T1000 (cell line): Measurements from ENCODE around the gene SLC25A45.
"Not testable (repeated sequence)": the region's sequence is repeated elsewhere in the genome, so short reads cannot be mapped to it uniquely, and the experiment has no call there.

Experiments used
- DNase-seq: peaks from one replicate; lab custom pipeline; 2025; ENCODE audit warnings: mixed read lengths; lab: John Stamatoyannopoulos, UW

The SLC25A45 gene

DNA sequence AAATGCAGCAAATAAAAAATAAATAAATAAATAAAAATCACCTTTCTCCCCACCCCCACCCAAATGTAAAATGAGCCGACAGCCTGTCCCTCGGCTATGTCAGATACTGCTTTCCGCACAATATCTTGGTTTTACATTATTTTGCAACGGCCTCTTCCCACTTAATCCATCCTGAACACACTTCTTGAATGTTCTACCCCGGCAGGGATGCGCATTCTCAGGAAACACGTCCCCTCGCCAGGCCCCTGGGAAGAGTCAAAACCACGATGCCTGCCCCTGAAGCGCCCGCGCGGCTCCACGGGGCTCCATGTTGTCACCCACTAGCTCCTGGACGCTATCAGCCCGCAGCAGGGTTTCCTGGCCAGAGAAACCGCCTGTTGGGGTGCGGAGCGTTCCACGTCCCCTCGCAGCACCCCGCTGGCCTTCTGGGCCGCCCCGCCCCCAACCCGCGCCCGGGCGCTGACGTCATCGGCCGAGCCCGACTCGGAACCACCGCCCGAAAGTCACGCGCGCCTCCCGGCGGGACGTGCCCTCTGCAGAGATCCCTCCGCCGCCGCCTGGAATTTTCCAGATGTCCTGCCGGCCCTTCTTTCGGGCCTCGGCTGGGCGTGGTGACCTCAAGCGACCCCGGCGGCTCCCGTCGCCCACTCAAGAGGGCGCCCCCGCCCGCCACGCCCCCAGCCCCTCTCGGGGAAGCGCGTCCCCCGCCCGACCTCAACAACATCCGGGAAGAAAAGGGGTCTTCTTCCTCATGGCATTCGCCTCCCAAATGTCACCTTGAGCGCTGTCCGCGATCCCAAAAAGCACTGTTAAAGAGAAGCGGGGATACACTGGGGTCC is 39.6 kb upstream of the SLC25A45 start:
- DNase-seq, result peak; percentile 95

DNA sequence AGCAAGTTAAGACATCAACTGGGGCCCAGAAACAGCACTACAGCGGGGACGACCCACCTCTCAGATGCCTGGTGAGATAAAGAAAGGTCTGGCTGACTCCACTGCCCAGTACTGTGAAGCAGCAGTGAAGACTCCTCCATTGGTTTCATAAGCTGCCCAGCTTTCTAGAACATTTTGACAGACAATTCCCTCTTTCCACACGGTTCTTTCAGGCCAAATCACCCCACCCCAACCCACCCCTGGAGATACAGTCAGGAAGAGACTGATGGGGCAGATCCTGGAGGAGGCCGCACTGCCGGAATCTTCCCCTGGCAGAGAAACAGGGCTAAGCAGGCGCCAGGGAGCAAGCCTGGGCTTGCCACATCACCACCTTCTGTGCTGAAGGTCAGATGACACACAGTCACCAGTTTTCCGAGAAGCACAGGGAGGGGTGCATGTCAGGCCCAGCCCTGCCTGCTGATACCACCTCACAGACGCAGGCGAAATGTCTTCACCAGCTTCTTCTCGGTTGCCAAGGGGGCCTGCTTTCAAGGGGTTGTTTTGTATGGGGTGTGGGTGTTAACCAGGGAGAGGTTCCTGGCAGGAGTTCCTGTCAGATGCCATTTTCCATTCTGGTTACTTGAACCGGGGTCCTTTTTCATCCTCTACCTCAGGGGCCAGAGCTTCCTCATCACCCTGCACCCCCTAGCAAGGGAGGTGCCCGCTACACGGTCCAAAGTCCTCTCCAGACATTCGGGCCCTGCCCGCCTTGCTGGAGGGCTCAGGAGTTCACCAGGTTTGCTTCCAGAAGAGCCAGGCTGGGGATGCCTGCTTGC is 38.7 kb upstream of the SLC25A45 start:
- DNase-seq, result peak; percentile 82

DNA sequence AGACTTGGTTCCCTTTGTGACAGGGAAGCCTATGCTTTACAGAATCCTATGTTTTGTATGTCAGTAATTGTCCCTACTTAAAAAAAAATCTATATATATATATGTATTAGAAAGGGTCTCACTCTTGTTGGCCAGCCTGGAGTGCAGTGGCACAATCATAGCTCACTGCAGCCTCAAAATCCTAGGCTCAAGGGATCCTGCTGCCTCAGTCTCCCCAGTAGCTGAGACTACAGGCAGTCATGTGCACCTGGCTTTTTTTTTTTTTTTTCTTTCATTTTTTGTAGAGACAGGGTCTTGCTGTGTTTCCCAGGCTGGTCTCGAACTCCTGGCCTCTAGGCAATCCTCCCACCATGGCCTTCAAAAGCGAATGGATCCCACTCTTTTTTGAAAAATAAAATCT is 38.1 kb upstream of the SLC25A45 start:
- DNase-seq, result no peak

DNA sequence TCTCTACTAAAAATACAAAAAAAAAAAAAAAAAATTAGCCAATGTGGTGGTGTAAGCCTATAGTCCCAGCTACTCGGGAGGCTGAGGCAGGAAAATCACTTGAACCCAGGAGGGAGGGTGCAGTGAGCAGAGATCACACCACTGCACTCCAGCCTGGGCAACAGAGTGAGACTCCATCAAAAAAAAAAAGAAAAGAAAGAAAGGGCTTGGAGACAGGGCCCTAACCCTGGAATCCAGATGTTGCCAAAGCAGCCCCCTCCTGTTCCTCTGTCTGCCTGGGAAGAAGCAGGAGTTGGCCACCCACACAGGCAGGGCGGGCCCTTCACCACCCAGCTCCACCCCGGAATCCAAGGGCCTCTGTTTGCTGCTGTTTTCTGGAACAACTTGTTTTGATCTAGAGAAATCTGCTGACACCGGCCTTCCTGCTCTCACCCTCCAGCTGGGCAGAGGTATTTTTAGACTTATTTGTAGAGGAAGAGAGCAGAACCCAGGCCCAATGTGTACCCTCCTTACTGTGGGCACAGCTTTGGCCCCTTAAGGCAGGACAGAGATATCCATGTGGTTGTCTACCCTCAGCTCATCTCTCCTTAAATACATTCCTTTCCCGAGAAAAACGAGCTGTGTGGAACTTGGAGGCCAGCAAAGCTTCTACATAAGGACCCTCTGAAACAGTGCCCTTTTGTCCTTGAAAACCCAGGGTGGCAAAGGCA is 37.5 kb upstream of the SLC25A45 start:
- DNase-seq, result no peak

DNA sequence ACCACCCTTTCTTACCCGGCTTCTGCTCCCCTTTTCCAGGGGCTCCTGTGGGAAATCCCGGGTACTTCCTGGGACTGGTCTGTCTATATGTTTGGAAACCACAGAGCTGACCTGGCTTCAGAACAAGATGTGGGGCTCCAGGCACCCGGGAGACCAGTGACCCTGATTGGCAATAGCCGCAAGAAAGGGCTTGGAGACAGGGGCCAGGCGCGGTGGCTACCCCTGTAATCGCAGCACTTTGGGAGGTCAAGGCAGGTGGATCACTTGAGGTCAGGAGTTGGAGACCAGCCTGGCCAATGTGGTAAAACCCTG is 37.0 kb upstream of the SLC25A45 start:
- DNase-seq, result no peak

DNA sequence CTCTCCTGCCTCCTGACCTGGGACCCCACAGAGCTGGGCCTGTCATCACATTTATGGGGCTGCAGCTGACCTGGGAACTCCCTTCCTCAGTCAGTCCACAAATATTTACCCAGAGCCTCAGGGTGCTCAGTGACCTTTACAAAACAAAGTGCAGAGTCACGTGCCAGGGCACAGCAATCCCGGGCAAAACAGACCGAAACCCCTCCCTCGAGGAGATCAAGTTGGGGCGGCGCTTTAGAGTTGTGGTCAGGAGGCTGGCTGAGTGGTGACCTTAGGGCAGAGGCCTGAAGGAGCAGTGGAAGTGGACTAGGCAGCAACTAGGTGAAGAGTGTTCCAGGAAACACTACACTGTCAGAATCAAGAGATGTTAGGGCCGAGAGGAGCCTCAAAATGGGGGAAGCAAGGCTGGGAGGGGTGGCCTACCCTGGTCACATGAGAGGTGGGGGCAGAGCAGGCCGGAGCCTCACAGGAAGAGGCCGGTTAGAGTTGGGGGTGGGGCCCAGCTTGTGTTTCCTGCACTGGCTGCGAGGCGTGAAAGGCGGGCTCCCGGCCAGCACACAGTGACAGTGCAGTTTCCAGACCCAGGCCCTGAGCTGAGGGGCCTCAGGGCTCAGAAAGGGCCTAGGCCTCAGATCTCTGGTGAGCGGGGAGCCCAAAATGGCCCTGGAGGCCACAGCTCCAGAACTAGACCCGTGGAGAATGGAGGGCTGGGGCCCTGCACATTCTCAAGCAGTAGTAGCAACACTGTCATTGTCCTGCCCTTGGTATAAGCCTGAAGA is 36.4 kb upstream of the SLC25A45 start:
- DNase-seq, result peak; percentile 95

DNA sequence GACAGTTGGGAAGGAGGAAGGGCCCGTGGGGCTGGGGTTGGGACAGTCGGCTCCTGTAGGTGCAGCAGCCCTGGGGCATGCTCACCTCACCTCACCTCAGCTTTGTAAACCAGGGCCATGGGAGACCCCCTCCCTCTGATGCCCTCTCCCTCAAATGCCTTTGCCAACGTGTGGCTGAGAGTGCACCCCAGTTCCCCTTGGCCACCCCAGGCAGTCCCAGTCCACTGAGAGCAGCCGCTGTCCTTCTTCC is 35.9 kb upstream of the SLC25A45 start:
- no peak for DNase-seq

DNA sequence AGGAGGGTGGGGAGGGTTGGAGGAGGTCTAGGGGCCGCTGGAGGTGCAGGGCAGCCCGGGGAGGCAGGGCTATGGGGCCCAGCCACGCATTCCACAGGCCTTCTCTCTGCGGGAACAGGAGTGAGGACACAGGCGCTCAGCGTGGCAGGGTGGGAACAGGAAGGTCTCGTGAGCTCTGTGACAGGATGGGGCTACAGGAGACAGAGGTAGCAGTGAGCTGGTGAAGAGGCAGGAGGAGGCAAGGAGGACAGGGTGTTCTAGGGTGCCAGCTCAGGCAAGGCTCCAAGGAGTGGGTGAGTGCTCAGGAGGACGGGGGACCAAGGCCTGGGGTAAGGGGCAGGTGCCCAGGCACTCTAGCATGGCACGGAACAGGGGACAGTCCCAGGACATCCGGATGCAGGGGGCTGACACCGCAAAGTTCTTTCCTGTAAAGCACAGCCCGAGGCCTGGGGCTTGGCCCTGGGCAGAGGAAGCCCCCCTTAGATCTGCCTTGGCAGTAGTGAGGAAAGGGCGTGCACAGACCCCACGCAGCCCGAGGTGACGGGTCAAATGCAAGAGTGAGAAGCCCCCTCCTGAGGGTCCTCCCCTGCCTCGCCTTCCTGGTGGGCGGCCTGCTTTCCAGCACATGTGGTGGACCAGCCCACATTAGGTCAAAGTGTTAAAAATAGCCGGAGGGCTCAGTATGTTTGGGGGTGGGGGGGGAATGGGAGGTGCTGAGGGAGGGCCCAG is 35.4 kb upstream of the SLC25A45 start:
- DNase-seq, result no peak

DNA sequence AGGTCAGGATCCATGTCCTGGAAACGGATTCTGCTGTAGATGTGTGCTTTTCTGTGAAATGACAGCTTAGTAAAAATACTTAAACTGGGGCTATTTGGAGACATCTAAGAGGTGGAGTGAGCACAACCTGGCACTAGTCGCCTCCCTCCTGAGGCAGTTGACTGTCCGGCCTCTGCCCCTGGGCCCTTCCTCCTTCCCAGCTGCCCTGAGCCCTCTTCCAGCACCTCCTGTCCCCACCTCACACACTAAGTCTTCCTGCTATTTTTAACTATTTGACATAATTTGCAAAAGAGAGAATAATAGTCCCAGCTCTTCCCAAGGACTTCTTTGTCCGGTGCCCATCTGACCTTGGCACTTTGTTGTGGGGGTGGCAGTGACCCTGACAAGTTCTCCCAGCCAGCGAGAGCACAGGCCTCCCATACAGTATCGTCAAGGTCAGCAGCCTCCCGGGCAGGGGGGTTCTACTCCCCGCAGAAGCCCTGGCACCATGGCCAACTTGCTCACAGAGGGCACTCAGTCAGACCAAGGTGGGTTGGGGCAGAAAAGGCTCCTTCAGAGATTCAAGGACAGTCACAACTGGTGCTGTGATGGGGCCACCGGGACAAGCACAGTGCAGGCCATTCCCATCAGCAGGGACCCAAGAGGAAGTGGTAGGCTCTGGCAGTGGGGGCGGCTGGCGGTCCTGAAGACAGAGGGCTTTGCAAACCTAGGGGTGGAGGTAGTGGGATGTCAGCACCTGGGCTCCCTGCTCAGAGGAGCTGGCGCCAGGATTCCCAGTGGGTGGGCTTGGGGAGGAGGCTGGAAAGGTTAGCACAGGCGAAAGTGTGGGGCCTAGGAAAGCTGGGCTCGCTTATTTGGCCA is 34.6 kb upstream of the SLC25A45 start:
- DNase-seq, result no peak

DNA sequence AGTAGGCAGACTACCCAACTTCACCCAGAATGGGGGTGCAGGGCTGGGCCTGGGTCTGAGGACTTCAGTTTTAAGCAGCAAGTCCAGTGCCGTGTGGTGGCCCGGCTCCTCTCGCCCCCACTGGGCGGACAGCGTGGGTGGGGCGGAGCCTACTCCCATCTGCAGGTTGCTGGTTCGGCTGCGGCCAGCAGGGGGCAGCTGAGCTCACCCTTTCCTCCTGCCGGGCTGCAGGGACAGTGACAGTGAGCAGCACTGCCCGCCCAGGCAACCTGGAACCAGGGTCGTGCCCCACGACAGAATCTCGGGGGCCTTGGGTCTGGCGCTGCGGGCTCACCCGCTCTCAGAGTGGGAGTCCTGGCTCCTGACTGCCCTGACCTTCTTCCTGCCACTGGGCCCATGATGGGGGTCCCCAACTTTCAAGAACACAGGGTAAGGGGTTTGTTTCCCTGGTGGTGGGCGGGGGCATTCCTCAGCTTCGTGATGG is 33.9 kb upstream of the SLC25A45 start:
- DNase-seq, result peak; percentile 84

DNA sequence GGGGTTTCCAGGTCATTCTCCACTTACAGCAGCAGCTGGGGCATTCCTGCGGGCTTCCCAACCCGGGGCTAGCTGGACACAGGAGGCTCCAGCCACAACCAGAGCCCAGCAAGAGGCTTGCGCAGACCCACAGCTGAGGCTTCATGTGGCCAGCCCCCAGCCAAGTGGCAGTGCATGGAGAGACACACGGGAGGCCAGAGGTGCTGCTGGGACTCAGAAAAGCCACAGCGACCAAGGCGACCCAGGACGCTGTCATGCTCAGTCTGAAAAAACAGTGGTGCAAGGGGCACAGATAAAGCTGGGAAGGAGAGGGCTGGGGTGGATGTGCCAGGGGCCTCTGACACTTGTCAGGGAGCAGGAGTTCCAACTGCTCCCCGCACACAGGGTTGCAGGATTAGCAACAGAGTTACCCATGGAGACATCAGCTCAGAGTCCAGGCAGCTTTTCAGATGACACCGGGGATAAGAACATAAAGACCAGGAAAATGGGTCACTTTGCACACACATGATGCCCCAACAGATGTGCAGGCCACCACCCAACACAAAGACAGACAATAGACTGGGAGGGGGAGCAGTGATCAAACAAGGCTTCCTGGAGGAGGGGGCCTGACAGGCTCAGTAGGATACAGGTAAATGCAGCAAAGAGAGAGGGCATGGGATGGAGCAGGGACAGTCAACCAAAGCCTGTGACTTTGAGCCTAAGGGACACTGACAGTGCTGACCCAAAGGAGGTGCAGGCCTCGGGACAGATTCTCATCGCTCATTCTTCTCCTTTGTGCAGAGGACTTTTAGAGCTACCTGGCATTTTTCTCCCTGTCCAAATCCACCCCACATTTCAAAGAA is 33.3 kb upstream of the SLC25A45 start:
- DNase-seq, result no peak

DNA sequence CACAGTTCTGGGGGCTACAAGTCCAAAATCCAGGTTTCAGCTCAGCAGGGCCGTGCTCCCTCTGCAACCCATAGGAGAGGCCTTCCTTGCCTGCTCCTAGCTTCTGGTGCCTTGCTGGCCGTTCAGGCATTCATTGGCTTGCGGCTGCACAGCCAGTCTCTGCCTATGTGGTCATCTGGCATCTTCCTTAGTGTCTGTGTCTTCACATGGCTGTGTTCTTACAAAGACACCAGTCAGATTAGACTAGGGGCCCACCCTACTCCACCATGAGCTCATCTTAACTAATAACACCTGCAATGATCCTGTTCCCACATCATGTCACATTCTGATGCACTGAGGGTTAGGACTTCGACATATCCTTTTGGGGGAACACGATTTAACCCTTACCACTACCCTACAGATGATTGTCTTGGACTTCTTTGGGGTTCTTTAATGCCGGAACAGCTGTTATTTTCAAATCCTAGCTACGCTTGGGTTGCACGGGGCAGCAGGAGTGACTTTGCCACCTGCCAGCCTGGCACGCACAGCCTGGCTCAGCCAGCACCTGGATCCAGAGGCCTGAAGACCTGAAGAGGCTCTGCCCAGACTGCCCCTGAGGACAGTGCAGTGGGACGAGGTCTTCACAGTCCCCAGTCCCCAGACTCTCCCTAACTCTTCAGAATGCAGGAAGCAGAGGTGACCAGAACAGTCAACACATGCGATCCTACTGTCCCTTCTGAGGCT is 32.5 kb upstream of the SLC25A45 start:
- DNase-seq, result no peak

DNA sequence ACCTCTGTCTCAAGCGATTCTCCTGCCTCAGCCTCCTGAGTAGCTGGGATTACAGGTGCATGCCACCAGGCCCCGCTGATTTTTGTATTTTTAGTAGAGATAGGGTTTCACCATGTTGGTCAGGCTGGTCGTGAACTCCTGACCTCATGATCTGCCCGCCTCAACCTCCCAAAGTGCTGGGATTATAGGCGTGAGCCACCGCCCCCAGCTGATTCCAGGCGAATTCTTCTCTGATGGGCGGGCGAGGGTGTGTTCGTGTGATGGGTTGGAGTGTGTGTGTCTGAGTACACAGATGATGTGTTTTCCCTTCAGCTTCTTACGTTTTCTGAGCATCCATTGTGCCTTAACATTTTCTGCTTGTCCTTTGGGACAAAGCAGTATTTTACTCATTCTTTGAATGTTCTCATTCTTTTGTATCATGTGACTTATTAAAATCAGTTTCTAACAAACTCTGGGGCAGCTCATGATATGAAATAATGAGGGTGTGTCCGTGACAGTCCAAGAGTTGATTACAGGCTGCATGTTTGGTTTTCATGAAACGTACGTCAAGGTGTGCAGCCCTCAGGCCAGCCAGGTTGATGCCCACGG is 30.7 kb upstream of the SLC25A45 start:
- DNase-seq, result not testable (repeated sequence)

DNA sequence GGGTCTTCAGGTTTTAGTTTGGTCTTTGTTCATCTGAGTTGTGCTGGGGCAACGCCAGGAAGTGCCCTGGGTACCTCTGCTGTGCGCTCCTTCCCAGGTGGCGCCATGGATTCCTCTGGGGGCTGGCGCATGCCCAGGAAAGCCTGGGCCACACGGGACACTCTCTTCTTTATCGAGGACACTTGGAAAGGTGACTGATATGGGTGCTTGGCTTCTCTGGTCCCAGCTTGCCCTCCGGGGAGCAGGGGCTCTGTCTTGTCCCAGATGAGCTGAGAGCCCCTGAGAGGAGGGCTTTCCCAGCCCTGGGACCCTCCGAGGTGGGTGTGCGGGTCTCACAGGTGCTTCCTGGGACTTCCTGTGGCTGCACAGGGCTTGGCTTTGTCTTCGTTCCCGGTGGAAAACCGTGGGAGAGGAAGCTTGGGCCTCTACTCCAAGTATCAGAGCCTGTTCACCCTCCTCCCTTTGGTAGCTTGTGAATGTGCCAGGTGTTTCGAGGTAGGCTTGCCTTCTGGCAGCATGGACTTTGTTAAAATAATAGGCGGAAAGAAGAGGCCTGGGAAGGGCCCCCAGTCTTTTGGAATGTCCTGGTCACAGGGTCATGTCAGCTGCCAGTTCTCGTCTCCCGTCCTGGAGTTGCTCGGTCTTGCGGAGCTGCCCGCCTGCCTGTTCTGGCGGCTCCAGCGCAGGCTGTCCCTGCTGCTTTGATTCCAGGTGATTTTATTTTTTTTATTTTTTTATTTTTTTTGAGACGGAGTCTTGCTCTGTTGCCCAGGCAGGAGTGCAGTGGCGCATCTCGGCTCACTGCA is 30.0 kb upstream of the SLC25A45 start:
- no peak for DNase-seq

DNA sequence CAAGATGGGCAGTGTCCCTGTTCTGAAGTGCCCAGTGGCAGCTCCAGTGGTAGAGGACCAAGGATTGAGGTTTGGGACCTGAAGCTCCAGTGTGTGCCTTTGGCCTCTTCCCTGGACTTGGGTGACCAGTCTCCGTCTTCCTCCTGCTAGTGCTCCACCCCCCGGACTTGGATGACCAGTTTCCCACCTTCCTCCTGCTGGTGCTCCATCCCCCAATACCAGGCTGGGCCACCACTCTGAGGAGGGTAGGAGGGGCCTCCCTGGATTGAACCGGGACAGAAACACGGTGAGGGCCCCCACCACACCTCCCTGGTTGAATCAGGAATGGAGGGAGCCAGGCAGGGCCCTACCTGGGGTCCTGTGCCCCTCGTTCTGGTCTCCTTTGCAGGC is 29.2 kb upstream of the SLC25A45 start:
- DNase-seq, result no peak

DNA sequence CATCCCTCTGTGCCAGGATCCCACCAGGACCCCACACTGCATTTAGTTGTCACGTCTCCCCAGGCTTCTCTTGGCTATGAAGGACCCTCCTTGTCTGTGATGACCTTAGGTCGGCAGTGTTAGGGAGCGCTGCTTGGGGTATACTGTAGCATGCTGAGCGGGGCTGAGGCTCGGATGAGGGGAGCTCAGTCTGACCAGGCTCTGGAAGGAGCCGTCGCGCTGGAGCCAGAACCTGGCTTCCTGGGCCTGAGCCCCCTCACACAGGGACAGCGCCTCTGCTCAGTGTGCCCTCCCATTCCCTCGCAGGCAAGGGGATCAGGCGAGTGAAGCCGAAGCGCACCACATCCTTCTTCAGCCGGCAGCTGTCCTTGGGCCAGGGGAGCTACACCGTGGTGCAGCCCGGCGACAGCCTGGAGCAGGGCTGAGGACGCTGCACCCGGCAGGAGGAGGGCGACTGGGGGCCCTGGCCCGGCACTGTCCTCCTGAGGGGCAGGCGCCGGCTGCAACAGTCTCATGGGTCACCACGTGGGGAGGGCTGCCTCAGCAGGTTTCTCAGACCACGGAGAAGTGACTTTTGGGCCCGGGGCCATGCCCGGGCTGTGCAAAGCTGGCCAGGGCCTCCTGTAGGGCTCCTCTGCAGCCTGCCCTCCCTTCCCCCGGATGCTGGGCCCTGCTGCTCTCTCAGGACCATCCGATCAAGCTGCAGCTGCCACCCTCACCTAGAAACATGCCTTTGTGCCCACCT is 28.7 kb upstream of the SLC25A45 start:
- DNase-seq, result no peak
